ENCODE results near the gene CLSTN3.

Gene CLSTN3

DNA sequence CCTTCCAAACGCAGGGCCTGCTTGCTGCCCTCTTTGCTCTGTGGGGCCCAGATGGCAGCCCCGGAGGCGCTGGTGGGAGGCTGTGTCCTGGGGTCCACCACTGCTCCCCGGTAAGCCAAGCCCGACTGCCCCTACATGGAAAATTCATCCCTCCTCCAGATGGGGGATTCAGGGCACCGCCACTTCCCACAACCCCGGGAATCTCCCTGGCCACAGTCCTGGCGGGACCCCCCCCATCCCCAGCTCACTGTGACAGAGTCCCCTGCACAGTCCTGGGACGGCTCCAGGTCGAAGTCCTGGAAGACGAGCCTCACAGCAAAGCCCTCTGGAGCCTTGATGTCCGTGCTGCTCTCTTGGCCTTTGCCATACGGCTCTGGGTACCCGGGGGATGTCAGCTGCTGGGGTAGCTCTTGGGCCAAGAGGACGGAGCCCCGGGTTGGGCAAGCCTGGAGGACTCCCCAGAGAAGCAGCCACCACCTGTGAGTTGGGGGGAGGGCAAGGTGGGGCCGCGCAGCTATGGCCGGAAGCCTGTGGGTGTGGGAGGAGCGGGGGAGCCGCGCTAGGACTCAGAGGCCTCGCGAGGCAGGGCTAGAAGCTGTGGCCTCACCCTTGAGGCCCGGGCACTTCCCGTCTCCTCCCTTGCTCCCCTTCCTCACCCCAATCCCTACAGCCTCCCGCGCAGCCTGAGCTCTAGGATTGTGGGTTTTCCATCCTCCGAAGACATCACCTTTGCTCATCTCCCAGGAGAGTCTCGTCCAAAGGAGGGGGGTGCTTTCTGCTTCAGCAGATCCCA is 22.0 kb upstream of the CLSTN3 start:
- peak in 1 of 2 experiments; percentile 48 for DNase-seq (ENCODE audit: low read depth in 1 of 2, low spot score in 1 of 2)
- in situ Hi-C loops (cut with HindIII; ENCODE audit: low pct_unique_long_range_greater_than_20kb, low sequenced_read_pairs): no loop called here
- TF ChIP-seq JUND (IDR thresholded peaks at IDR 0.05; ENCODE audit: low read depth): no peak

DNA sequence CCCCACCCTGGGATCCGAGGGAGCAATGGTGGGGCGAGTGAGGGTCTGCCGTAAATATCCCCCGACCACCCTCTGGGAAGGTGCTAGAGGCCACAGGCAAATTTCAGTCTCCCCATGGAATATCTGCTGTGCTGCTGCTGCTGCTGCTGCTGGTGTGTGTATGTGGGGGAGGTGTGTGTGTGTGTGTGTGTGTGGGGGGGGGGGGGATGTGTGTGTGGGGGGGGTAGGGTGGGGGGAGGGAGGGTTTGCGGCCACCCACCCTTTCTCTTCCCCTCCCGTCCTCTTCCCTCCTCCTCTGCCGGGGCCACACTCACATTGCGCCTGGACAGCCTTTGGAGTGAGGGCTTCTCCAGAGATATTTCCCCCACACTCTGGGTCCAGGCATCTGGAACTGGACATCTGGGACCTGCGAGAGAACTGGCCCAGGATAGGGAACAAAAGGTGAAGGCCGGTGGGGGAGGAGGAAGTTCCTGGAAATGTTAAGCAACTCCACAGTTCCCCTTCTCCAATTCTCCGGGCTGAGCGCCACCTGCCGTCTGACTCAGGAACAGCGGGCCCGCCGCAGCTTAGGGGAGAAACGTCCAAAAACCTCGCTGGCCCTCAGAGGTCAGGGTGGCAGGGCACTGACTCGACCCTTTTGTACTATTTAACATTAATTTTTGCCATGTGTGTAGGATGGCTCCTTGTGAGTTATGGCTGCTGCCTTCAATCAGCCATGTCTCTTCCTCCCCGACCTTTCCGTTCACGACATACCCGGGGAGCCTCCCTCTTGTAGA is 21.2 kb upstream of the CLSTN3 start, which contains the start of gene C1RL:
Gene C1RL (minus strand): TSS at position 419 of the 776 bp plus-strand sequence. CDS start 34 bp downstream, at position 385.
- in situ Hi-C loops (cut with HindIII; ENCODE audit: low pct_unique_long_range_greater_than_20kb, low sequenced_read_pairs): no loop called here
- DNase-seq (ENCODE audit: low read depth in 1 of 2, low spot score in 1 of 2): peak in 1 of 2 experiments; percentile 68
- no peak for TF ChIP-seq JUND (IDR thresholded peaks at IDR 0.05; ENCODE audit: low read depth)

DNA sequence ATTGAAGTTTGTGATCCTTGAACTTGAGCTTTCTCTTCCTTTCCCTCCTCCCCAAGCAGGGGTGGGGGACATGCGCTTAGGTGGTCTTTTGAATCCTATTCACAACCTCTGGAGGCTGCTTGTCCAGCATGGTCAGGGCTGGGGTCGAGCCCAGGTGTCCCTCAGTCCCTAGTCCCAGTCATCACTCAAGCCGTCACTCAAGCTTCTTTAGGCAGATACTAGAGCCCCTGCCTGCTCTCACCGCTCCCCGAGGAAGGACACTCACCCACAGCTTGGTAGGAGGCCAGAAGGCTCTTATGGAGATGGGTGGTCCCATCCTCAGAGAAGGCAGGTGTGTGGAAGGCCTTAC is 20.6 kb upstream of the CLSTN3 start:
- no peak for DNase-seq (ENCODE audit: low read depth in 1 of 2, low spot score in 1 of 2)
- in situ Hi-C loops (cut with HindIII; ENCODE audit: low pct_unique_long_range_greater_than_20kb, low sequenced_read_pairs): no loop called here
- no peak for TF ChIP-seq JUND (IDR thresholded peaks at IDR 0.05; ENCODE audit: low read depth)

DNA sequence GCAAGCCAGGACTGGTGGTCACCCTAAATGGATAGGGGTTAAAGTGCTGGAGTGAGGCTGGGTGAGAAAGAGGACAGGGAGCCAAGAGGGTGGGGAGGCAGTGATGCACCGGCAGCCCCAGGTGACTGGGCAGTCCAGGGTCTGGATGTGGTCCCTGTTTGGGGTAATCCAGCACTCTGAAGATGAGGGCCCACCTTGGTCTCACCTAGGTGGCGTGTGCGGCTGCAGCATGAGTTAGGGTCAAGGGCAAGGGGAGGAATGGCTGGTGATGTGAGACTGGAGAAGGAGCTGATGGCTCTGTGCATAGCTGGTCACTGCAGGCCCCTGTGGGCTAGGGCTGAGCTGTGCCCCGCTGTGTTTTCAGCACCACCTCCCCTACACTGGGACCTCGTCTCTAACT is 19.5 kb upstream of the CLSTN3 start:
- in situ Hi-C loops (cut with HindIII; ENCODE audit: low pct_unique_long_range_greater_than_20kb, low sequenced_read_pairs): no loop called here
- no peak for TF ChIP-seq JUND (IDR thresholded peaks at IDR 0.05; ENCODE audit: low read depth)
- no peak for DNase-seq (ENCODE audit: low read depth in 1 of 2, low spot score in 1 of 2)

DNA sequence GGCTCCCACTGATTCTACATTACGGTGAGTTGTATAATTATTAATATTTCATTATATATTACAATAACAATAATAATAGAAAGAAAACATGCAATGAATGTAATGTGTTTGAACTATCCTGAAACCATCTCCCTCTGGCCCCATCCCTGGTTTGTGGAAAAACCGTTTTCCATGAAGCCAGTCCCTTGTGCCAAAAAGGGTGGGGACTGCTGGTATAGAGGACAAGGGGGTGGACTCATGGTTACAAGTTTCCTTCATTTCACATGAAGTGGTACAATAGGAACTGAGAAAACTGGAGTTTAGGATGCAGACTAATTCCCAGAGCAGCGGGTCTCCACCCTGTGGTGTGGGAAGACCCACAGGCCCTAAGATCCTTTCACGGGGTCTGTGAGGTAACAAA is 18.1 kb upstream of the CLSTN3 start:
- no peak for DNase-seq (ENCODE audit: low read depth in 1 of 2, low spot score in 1 of 2)
- TF ChIP-seq JUND (IDR thresholded peaks at IDR 0.05; ENCODE audit: low read depth): no peak
- in situ Hi-C loops (cut with HindIII; ENCODE audit: low pct_unique_long_range_greater_than_20kb, low sequenced_read_pairs): no loop called here

DNA sequence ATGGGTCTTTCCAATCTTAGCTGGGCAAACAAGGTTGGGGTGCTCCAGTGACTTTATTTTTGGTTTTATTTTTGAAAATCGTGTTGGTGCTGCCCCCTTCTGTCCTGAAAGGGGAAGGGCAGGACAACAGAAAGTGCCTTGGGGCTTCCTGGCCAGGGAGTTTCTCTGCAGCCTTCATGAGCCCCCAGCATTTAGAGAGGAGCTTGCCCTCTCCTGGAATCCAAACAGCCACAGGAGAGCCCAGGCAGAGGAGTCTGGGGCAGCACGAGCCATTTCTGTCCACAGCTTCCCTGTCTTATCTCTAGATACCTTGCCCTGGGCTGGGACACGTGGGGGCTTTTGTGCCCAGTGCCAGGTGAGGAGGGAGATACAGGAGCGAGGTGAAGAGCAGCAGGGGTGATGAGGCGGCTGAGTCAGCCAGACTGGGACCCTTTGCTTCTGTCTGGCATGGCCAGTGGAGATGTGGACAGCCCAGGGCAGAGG is 16.7 kb upstream of the CLSTN3 start:
- TF ChIP-seq JUND (IDR thresholded peaks at IDR 0.05; ENCODE audit: low read depth): no peak
- in situ Hi-C loops (cut with HindIII; ENCODE audit: low pct_unique_long_range_greater_than_20kb, low sequenced_read_pairs): no loop called here
- DNase-seq (ENCODE audit: low read depth in 1 of 2, low spot score in 1 of 2): no peak

DNA sequence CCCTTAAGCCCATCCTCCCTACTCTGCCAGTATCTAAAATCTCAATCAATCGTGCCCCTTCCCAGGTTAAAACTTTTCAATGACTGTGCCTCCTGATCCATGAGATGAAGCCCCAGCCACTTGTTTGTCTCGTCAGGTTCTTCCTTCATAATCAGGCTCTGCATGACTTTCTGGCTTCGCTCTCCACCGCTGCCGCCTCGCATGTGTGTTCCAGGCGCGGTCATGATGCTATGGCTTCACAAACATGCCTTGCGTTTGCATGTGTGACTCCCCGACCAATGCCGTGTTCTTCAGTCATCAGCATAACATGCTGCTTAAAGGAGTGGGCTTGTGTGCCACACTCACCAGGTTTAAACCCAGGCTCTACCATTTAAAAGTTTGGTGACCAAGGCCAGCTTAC is 16.2 kb upstream of the CLSTN3 start:
- in situ Hi-C loops (cut with HindIII; ENCODE audit: low pct_unique_long_range_greater_than_20kb, low sequenced_read_pairs): no loop called here

DNA sequence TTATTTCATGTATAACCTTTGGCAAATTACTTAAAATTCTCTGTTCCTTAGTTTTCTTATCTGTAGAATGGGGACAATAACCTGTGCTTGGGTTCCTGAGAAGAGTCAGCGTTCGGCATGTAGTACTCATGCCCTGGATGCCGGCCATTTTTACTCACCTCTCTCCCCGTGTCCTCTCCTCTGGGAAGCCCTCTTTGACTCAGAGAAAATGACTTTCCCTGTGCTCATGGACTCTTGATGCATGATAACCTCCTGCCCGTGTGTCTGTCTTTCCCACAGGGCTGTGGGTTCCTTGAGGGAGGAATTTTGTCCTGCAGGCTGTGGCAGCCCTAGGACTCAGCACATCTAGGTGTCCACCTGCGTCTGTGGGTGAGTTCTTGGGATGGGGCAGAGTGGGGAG is 15.3 kb upstream of the CLSTN3 start:
- no peak for DNase-seq (ENCODE audit: low read depth in 1 of 2, low spot score in 1 of 2)
- in situ Hi-C loops (cut with HindIII; ENCODE audit: low pct_unique_long_range_greater_than_20kb, low sequenced_read_pairs): no loop called here
- TF ChIP-seq JUND (IDR thresholded peaks at IDR 0.05; ENCODE audit: low read depth): no peak

More for the DNA sequence above, 16.2 kb upstream of the CLSTN3 start:
- DNase-seq (ENCODE audit: low read depth in 1 of 2, low spot score in 1 of 2): no peak
- no peak for TF ChIP-seq JUND (IDR thresholded peaks at IDR 0.05; ENCODE audit: low read depth)

DNA sequence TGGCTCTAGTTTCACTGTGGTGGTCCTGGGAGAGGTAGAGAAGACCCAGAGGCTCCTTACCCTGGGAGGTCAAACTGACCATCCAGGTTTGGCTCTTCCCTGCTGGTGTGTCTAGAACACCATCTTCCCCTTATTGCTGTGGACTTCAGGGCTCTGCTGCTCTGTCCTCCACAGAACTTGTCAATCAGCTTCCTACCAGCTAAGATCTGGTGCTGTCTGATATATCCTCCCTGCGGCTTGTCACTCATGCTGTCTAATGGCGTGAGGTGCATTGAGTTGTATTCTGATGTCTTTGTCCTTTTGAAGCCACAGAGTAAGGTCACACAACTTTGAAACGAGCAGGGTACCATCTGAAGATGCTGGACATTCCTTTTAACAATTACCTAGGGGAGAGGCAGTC is 14.0 kb upstream of the CLSTN3 start:
- no peak for DNase-seq (ENCODE audit: low read depth in 1 of 2, low spot score in 1 of 2)
- TF ChIP-seq JUND (IDR thresholded peaks at IDR 0.05; ENCODE audit: low read depth): no peak
- in situ Hi-C loops (cut with HindIII; ENCODE audit: low pct_unique_long_range_greater_than_20kb, low sequenced_read_pairs): no loop called here

DNA sequence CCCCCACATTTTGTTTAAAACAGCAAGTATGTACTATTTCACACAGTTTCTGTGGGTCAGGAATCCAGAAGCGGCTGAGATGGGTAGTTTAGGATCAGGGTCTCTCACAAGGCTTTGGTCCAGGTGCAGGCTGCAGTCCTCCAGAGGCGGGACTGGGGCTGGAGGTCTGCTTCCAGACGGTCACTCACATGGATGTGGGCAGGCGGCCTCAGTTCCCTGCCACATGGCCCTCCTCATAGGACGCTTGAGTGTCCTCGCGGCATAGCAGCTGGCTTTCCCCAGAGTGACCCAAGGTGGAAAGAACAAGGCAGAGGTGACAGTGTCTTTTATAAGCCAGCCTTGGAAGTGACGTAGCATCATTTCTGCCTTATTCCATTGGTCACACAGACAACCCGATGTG is 13.3 kb upstream of the CLSTN3 start:
- no peak for DNase-seq (ENCODE audit: low read depth in 1 of 2, low spot score in 1 of 2)
- TF ChIP-seq JUND (IDR thresholded peaks at IDR 0.05; ENCODE audit: low read depth): no peak
- in situ Hi-C loops (cut with HindIII; ENCODE audit: low pct_unique_long_range_greater_than_20kb, low sequenced_read_pairs): no loop called here

DNA sequence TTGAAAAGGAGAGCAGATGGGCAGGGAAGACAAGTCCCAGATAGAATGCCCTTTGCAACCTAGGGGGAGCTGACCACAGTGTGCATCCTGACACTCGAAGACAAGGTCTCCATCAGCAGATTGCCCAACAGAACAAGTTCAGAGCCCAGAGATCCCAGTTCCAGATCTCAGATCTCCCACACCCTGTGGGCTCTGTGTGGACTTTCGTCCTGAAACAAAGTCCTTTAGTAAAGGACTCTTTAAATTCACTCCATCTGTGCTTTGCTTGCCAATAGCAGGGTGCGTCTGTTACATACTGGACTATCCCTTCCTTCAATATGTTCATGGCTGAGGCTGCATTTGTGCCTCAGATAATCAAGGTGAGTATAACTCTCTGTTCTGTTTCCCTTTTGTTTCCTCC is 12.5 kb upstream of the CLSTN3 start:
- no peak for TF ChIP-seq JUND (IDR thresholded peaks at IDR 0.05; ENCODE audit: low read depth)
- DNase-seq (ENCODE audit: low read depth in 1 of 2, low spot score in 1 of 2): no peak
- in situ Hi-C loops (cut with HindIII; ENCODE audit: low pct_unique_long_range_greater_than_20kb, low sequenced_read_pairs): no loop called here

DNA sequence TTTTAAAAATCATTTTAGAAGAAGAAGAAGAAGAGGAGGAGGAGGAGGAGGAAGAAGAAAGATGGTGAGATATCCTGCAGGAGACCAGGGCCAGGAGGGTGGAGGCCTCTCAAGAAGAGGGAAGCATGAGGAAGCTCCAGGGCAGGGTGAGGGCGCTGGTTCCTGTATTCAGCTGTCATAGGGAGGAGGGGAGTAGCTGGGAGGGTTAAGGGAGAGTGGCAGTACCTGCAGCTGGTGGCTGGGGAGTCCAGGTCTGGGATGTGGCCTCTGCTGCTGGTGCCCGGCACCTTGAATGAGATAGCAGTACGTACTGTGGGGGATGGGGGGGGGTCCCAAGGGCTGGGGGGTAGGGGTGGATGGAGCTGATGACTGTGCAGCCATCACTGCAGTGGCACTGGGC is 11.3 kb upstream of the CLSTN3 start:
- DNase-seq (ENCODE audit: low read depth in 1 of 2, low spot score in 1 of 2): no peak
- in situ Hi-C loops (cut with HindIII; ENCODE audit: low pct_unique_long_range_greater_than_20kb, low sequenced_read_pairs): no loop called here
- no peak for TF ChIP-seq JUND (IDR thresholded peaks at IDR 0.05; ENCODE audit: low read depth)

DNA sequence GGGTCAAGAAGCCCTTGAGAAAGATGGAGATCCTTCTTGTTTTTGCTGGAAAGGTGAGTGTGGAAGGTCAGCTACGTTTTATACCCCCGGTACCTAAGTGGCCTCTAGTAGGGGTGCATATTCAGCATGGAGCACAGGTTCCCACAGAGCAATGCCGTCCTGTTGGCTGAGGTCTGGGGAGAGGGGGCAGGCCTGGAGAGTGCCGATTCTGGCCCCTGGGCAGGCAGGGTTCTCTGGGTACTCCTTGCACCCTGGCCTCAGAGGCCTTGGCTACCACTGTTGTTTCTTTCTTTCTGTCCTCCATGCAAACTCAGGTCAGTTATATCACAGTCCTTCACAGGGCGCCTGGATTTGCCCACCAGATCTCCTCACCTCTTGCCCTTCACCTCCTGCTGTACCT is 10.0 kb upstream of the CLSTN3 start:
- in situ Hi-C loops (cut with HindIII; ENCODE audit: low pct_unique_long_range_greater_than_20kb, low sequenced_read_pairs): no loop called here
- no peak for DNase-seq (ENCODE audit: low read depth in 1 of 2, low spot score in 1 of 2)
- no peak for TF ChIP-seq JUND (IDR thresholded peaks at IDR 0.05; ENCODE audit: low read depth)
